Spleen (tissue), 7 donors: ENCODE data around the gene TP73.

Experiments
- CTCF ChIP-seq, 11 experiments: fragments of 200-600 bp in 7 of 11; fragments of 450-650 bp in 4 of 11; sonication (generic) in 4 of 11; IDR thresholded peaks in 8 of 11; conservative IDR thresholded peaks in 3 of 11; 1 replicate in 7 of 11; 2 replicates in 4 of 11; pipeline versions ENCODE4 v1.4.0 to v1.8.0; 2016 to 2021; ENCODE audit warnings: antibody characterized with exemption in 11 of 11, inconsistent platforms in 4 of 11, mild to moderate bottlenecking in 1 of 11
- POLR2AphosphoS5 ChIP-seq, 3 donors: sonication (generic); formaldehyde crosslinking; IDR thresholded peaks; one replicate each; pipeline ENCODE4 v1.5.1; 2017; ENCODE audit warnings: antibody characterized with exemption in 3 of 3
- donor health status: DM: no; HTN: no; CAD: no; lungs with moderate emphysema.
- donor health status: DM: no; HTN: no; CAD: no.
- donor health status: DM: no; HTN: no; CAD: no.

GRCh38 chr1:3772027-3772714, 119.9 kb downstream of the TP73 start:
- peak in 1 of 11 experiments; percentile 13 for TF ChIP-seq CTCF (IDR thresholded peaks at IDR 0.05 in 8 of 11, conservative IDR thresholded peaks at IDR 0.05 in 3 of 11)
- TF ChIP-seq POLR2AphosphoS5 (IDR thresholded peaks at IDR 0.05), result peak; percentile 69 to 78 (median 76)
